WTC11 (cell line): ENCODE results near the gene AQP5. TPM values are rescaled to one million over a fixed set of nuclear protein-coding genes. Genes with fewer than 3 reads are reported as not detected.

Experiments
- ATAC-seq: fragments of 200-7000 bp; cut with Tn5 transposase; 2 replicates; pipeline ENCODE4 v1.10.0; 2021; ENCODE audit warnings: mild to moderate bottlenecking, moderate library complexity
- CTCF ChIA-PET: fragments of 300-600 bp; sonication (Branson Sonifier 250); formaldehyde crosslinking; loops from one replicate; lab custom pipeline; 2021; ENCODE audit warnings: antibody characterized with exemption; lab: Charles Lee
- POLR2A ChIA-PET: fragments of 350-600 bp; sonication (Branson Sonifier 250); formaldehyde crosslinking; loops from one replicate; lab custom pipeline; 2021; ENCODE audit warnings: antibody characterized with exemption; lab: Charles Lee
- DNase-seq: peaks from one replicate; pipeline ENCODE4 v3.0.0; 2021; ENCODE audit warnings: low spot score
- H3K27ac Mint-ChIP-seq: 2 replicates; pipeline ENCODE4 v1.8.0; 2021; ENCODE audit warnings: mixed read lengths
- H3K27me3 Mint-ChIP-seq: 2 replicates; pipeline ENCODE4 v1.8.0; 2021; ENCODE audit warnings: low read depth, mild to moderate bottlenecking, moderate library complexity, mixed read lengths
- H3K36me3 Mint-ChIP-seq: 2 replicates; pipeline ENCODE4 v1.8.0; 2021; ENCODE audit warnings: mixed read lengths
- H3K4me1 Mint-ChIP-seq: 2 replicates; pipeline ENCODE4 v1.8.0; 2022; ENCODE audit warnings: mixed read lengths
- H3K4me3 Mint-ChIP-seq: 2 replicates; pipeline ENCODE4 v1.8.0; 2021; ENCODE audit warnings: mild to moderate bottlenecking, moderate library complexity, mixed read lengths
- H3K9me3 Mint-ChIP-seq: 2 replicates; pipeline ENCODE4 v1.8.0; 2021; ENCODE audit warnings: mixed read lengths
- ARID4B ChIP-seq: sonication (generic); formaldehyde crosslinking; IDR thresholded peaks from 2 replicates; pipeline ENCODE4 v1.8.0; 2023; ENCODE audit warnings: missing genetic modification reagents, mild to moderate bottlenecking, borderline replicate concordance
- ATF2 ChIP-seq: sonication (generic); formaldehyde crosslinking; IDR thresholded peaks from 2 replicates; pipeline ENCODE4 v1.8.1; 2022; ENCODE audit warnings: low read depth, missing genetic modification reagents, borderline replicate concordance
- CDX4 ChIP-seq: fragments of 250-450 bp; sonication (Bioruptor Pico); IDR thresholded peaks from 2 replicates; pipeline ENCODE4 v1.9.0; 2021; ENCODE audit warnings: moderate library complexity, mild to moderate bottlenecking, inconsistent platforms, borderline replicate concordance
- CREM ChIP-seq: sonication (generic); formaldehyde crosslinking; IDR thresholded peaks from 2 replicates; pipeline ENCODE4 v1.8.1; 2022; ENCODE audit warnings: mild to moderate bottlenecking, missing genetic modification reagents, moderate library complexity
- CTCF ChIP-seq: fragments of 200-600 bp; IDR thresholded peaks from 2 replicates; pipeline ENCODE4 v1.8.0; 2022; ENCODE audit warnings: antibody characterized with exemption
- E2F5 ChIP-seq: sonication (generic); formaldehyde crosslinking; IDR thresholded peaks from 2 replicates; pipeline ENCODE4 v1.8.1; 2022; ENCODE audit warnings: mild to moderate bottlenecking, moderate library complexity, missing genetic modification reagents
- ELF4 ChIP-seq: sonication (generic); formaldehyde crosslinking; IDR thresholded peaks from 2 replicates; pipeline ENCODE4 v1.8.1; 2022; ENCODE audit warnings: low read depth, mild to moderate bottlenecking, moderate library complexity, missing genetic modification reagents
- FOXJ3 ChIP-seq: sonication (generic); formaldehyde crosslinking; IDR thresholded peaks from 2 replicates; pipeline ENCODE4 v1.9.0; 2021; ENCODE audit warnings: missing genetic modification reagents, mild to moderate bottlenecking, borderline replicate concordance
- GTF2I ChIP-seq: fragments of 250-450 bp; sonication (Bioruptor Pico); conservative IDR thresholded peaks from 2 replicates; pipeline ENCODE4 v1.4.0; 2021; ENCODE audit warnings: mild to moderate bottlenecking
- MAX ChIP-seq: sonication (generic); formaldehyde crosslinking; IDR thresholded peaks from 2 replicates; pipeline ENCODE4 v1.8.0; 2022; ENCODE audit warnings: mild to moderate bottlenecking, missing genetic modification reagents
- MLX ChIP-seq: sonication (generic); formaldehyde crosslinking; IDR thresholded peaks from 2 replicates; pipeline ENCODE4 v1.8.1; 2023; ENCODE audit warnings: mild to moderate bottlenecking, missing genetic modification reagents, moderate library complexity
- OVOL2 ChIP-seq: fragments of 250-450 bp; sonication (Bioruptor Pico); IDR thresholded peaks from 2 replicates; pipeline ENCODE4 v1.9.0; 2021; ENCODE audit warnings: mild to moderate bottlenecking, borderline replicate concordance
- SMAD4 ChIP-seq: sonication (generic); formaldehyde crosslinking; IDR thresholded peaks from 2 replicates; pipeline ENCODE4 v1.8.0; 2022; ENCODE audit warnings: mild to moderate bottlenecking, missing genetic modification reagents
- TEAD1 ChIP-seq: sonication (generic); formaldehyde crosslinking; IDR thresholded peaks from 2 replicates; pipeline ENCODE4 v1.8.0; 2022; ENCODE audit warnings: mild to moderate bottlenecking, missing genetic modification reagents
- TEAD4 ChIP-seq: sonication (generic); formaldehyde crosslinking; IDR thresholded peaks from 2 replicates; pipeline ENCODE4 v1.8.0; 2022; ENCODE audit warnings: mild to moderate bottlenecking, missing genetic modification reagents
- USF1 ChIP-seq: sonication (generic); formaldehyde crosslinking; IDR thresholded peaks from 2 replicates; pipeline ENCODE4 v1.8.0; 2022; ENCODE audit warnings: mild to moderate bottlenecking, missing genetic modification reagents
- USF2 ChIP-seq: sonication (generic); formaldehyde crosslinking; IDR thresholded peaks from 2 replicates; pipeline ENCODE4 v1.8.1; 2023; ENCODE audit warnings: mild to moderate bottlenecking, missing genetic modification reagents, moderate library complexity
- ZNF263 ChIP-seq: sonication (generic); formaldehyde crosslinking; IDR thresholded peaks from 2 replicates; pipeline ENCODE4 v1.8.1; 2022; ENCODE audit warnings: low read depth, mild to moderate bottlenecking, moderate library complexity, missing genetic modification reagents
- ZNF396 ChIP-seq: fragments of 250-450 bp; sonication (Bioruptor Pico); IDR thresholded peaks from 2 replicates; pipeline ENCODE4 v1.8.0; 2021; ENCODE audit warnings: mild to moderate bottlenecking, moderate library complexity, borderline replicate concordance
- ZNF425 ChIP-seq: fragments of 250-450 bp; sonication (Bioruptor Pico); conservative IDR thresholded peaks from 2 replicates; pipeline ENCODE4 v1.9.0; 2021; ENCODE audit warnings: mild to moderate bottlenecking
- total RNA-seq: library from RNA; stranded (reverse); gene quantifications from 3 replicates; pipeline ENCODE4 v1.2.3, GENCODE V29; 2021

The AQP5 gene
- total RNA-seq, 1 experiment from 2014 or later: 2.8 TPM

- no peak for TF ChIP-seq ATF2 (CRISPR knock-in tag)
- TF ChIP-seq CDX4: no peak
- TF ChIP-seq GTF2I (CRISPR knock-in tag): no peak
- no peak for TF ChIP-seq SMAD4
- no peak for TF ChIP-seq USF1 (CRISPR knock-in tag)
- no peak for TF ChIP-seq MAX (CRISPR knock-in tag)
- no peak for TF ChIP-seq TEAD1 (CRISPR knock-in tag)
- TF ChIP-seq OVOL2: no peak
- TF ChIP-seq ZNF396 (CRISPR knock-in tag): no peak
- no peak for TF ChIP-seq ZNF263 (CRISPR knock-in tag)
- TF ChIP-seq CREM (CRISPR knock-in tag): no peak
- no peak for TF ChIP-seq ZNF425
- TF ChIP-seq USF2: no peak
Measured at GRCh38 chr12:49957570-49957967, 4.1 kb upstream of the AQP5 start (continued).

GRCh38 chr12:49959685-49960473, 1.8 kb upstream of the AQP5 start:
- peaks cover 68% of the 10 kb centered on the region for H3K27me3 Mint-ChIP-seq
- no peaks in the 10 kb centered on the region for H3K9me3 Mint-ChIP-seq
- H3K36me3 Mint-ChIP-seq: no peaks in the 10 kb centered on the region
- no peak overlapping the region for H3K27ac Mint-ChIP-seq
- H3K4me1 Mint-ChIP-seq: peaks cover 24% of the 10 kb centered on the region
- ChIA-PET POLR2A (interaction anchor here (0.6 to 1.0 kb wide), 2 partner anchors 68 to 91 kb away, joined by 3 read pairs; no protein-coding TSS in a partner anchor), CTCF (interaction anchor here (0.6 to 7.6 kb wide), 13 partner anchors 8 to 219 kb away, joined by 3 to 70 read pairs (median 7); partner anchors contain the start of genes AQP2, BCDIN3D, COX14 and TMBIM6)
- DNase-seq (peak; percentile 61), ATAC-seq (peak; percentile 72)
- H3K4me3 Mint-ChIP-seq: peak overlapping the region; percentile 65
- no peak for TF ChIP-seq E2F5 (CRISPR knock-in tag)
- TF ChIP-seq MLX: no peak
- no peak for TF ChIP-seq CTCF
- TF ChIP-seq MAX (CRISPR knock-in tag): no peak
- no peak for TF ChIP-seq FOXJ3 (CRISPR knock-in tag)
- no peak for TF ChIP-seq ELF4 (CRISPR knock-in tag)
- TF ChIP-seq TEAD4: no peak
- TF ChIP-seq ARID4B (CRISPR knock-in tag): no peak
